Thoracic aorta (tissue), 2 donors: ENCODE measurements around the gene MYO1A. TPM values are rescaled to one million over a fixed set of nuclear protein-coding genes. Genes with fewer than 3 reads are reported as not detected.

Experiments
- ATAC-seq: fragments of 150-250 bp; one replicate; pipeline ENCODE4 v1.8.0; 2017; ENCODE audit warnings: low read depth; ENCODE audit not compliant: insufficient number of reproducible peaks, low FRiP score
- DNase-seq: peaks from one replicate; pipeline ENCODE4 v3.0.0-alpha.2; 2020; ENCODE audit warnings: low spot score
- H3K27ac ChIP-seq, 2 donors: fragments of 200-600 bp; sonication (generic); 1 replicate in 1 of 2; 2 replicates in 1 of 2; pipeline ENCODE4 v1.5.1; 2016; ENCODE audit warnings: mild to moderate bottlenecking in 2 of 2, moderate library complexity in 2 of 2
- H3K27me3 ChIP-seq: fragments of 200-600 bp; sonication (generic); replicated peaks from 2 replicates; pipeline ENCODE4 v1.6.0; 2016; ENCODE audit warnings: mild to moderate bottlenecking; ENCODE audit not compliant: insufficient read depth
- H3K36me3 ChIP-seq: fragments of 200-600 bp; sonication (generic); one replicate; pipeline ENCODE4 v1.5.1; 2016
- H3K4me1 ChIP-seq, 2 donors: fragments of 200-600 bp; sonication (generic); 1 replicate in 1 of 2; 2 replicates in 1 of 2; pipeline versions ENCODE4 v1.5.1 to v1.6.0; 2016; ENCODE audit warnings: low read depth in 2 of 2, mild to moderate bottlenecking in 1 of 2; ENCODE audit not compliant: control insufficient read depth in 1 of 2
- H3K4me3 ChIP-seq: fragments of 200-600 bp; sonication (generic); 2 replicates; pipeline ENCODE4 v1.5.1; 2016; ENCODE audit warnings: mild to moderate bottlenecking
- H3K9me3 ChIP-seq: fragments of 200-600 bp; sonication (generic); 2 replicates; pipeline ENCODE4 v1.5.1; 2016
- total RNA-seq, 2 donors: library from RNA; depleted of rRNA; stranded (reverse); fragments of >200 nt; gene quantifications; one replicate each; pipeline versions ENCODE4 v1.1.0 to v1.2.3, GENCODE V29; 2016
- TF ChIP-seq, protein P1 (sequence below): fragments of 200-600 bp; sonication (generic); IDR thresholded peaks from one replicate; pipeline ENCODE4 v1.5.1; 2019; ENCODE audit warnings: antibody characterized with exemption

Gene MYO1A
- 1 to 10 TPM; 1.7 to 2.2 TPM for total RNA-seq

DNA sequence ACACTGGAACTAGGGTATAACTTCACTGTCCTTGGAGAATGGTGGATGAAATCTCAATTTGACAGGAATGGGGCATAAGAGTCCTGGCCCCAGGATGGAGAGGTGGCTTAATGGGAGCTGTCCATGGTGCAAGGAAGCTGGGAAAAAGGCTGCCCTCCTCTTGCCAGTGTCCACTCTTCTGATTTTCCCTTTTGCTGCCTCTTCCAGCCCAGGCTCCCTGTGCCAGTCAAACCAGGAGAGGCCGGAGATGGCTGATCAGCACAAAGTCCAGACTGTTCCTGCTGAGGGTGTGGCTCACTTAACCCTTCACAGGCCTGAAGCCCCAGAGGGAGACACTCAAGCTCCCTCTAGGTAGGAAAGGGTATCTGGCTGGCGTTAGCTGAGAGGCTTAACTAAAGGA lies at the start of gene MYO1A:
MYO1A (minus strand) TSS at position 240 of the 400 bp plus-strand sequence. CDS start 1,806 bp downstream, outside the sequence.
- no peaks in the 10 kb centered on the region for H3K27me3 ChIP-seq
- DNase-seq (no peak), ATAC-seq (no peak)
- TF ChIP-seq, protein P1, sequence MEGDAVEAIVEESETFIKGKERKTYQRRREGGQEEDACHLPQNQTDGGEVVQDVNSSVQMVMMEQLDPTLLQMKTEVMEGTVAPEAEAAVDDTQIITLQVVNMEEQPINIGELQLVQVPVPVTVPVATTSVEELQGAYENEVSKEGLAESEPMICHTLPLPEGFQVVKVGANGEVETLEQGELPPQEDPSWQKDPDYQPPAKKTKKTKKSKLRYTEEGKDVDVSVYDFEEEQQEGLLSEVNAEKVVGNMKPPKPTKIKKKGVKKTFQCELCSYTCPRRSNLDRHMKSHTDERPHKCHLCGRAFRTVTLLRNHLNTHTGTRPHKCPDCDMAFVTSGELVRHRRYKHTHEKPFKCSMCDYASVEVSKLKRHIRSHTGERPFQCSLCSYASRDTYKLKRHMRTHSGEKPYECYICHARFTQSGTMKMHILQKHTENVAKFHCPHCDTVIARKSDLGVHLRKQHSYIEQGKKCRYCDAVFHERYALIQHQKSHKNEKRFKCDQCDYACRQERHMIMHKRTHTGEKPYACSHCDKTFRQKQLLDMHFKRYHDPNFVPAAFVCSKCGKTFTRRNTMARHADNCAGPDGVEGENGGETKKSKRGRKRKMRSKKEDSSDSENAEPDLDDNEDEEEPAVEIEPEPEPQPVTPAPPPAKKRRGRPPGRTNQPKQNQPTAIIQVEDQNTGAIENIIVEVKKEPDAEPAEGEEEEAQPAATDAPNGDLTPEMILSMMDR = no peak
- no peak within 1 kb of the TSS for H3K4me3 ChIP-seq
- no peaks in the 10 kb centered on the region for H3K4me1 ChIP-seq
- no peak within 1 kb of the TSS for H3K27ac ChIP-seq
- no peaks in the 10 kb centered on the region for H3K36me3 ChIP-seq
- no peaks in the 10 kb centered on the region for H3K9me3 ChIP-seq

DNA sequence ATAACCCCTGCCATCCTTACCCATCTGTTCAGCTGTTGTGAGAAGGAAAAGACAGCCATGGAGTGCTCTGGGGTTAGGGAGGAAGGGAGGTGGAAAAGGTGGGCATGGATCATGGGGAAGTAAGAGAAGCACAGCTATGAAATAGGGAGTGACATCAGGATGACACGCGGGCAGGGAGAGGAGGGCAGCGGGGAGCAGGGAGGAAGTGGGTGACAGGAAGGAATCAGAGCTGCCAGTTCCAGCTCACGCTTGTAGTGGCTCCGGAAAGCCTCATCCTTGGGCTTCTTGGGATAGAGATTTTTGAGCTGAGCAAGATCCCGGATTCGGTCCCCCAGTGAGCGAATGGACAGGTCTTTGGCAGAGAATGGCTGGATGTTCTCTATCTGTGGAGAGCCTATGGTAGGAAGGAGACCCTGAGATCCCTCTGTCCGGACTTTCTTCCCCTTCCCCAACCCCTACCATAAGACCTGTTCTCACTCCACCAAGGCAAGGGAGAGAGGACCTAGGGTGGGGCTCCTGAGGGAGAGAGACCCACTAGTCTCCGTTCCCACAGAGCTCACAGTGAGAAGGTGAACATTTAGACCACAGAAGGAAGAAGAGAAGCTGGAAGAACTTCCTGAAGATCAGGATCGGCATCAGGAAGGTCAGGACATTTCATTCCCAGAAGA lies 49.3 kb upstream of the MYO1A start:
- Histone ChIP-seq H3K27ac (no peak overlapping the region), H3K4me3 (no peak overlapping the region), H3K4me1 (peaks cover 3 to 10% of the 10 kb centered on the region in 2 donors), H3K27me3 (no peaks in the 10 kb centered on the region), H3K36me3 (peaks cover 59% of the 10 kb centered on the region), H3K9me3 (no peaks in the 10 kb centered on the region)
- TF ChIP-seq, protein P1 = no peak
- DNase-seq (no peak), ATAC-seq (no peak)

DNA sequence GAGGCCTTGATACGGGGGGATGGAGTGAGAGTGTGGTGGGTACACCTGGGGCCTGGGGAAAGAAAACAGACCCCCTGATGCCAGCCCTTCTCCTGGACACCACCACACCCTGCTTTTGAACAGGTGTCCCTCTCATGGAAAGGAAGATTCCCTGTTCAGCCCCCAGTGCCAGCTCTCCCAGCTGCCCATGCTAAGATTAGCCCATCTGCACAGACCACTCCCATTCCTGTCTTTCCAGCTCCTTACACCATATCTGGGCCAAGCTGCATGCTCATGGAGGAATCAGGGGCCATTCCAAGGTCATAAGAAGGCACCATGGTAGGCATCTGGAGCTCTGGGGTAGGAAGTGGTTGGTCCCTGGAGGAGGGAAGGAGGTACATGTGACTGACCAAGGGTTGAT lies 48.6 kb upstream of the MYO1A start:
- no peak for DNase-seq

DNA sequence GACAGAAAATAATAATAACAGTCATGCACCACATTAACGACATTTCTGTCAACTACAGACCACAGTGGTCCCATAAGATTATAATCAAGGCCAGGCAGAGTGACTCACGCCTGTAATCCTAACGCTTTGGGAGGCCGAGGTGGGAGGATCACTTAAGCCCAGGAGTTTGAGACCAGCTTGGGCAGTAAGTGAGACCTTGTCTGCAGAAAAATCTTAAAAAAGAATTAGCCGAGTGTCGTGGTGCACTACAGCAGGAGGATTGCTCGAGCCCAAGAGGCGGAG lies 47.6 kb upstream of the MYO1A start:
- H3K27me3 ChIP-seq = no peaks in the 10 kb centered on the region
- TF ChIP-seq, protein P1 = no peak
- no peaks in the 10 kb centered on the region for H3K9me3 ChIP-seq
- no peak overlapping the region for H3K27ac ChIP-seq
- ATAC-seq = no peak
- H3K4me1 ChIP-seq = peaks cover 16 to 27% of the 10 kb centered on the region in 2 donors
- H3K36me3 ChIP-seq = peaks cover 60% of the 10 kb centered on the region
- H3K4me3 ChIP-seq = no peak overlapping the region
- DNase-seq = no peak

More for the DNA sequence above, 48.6 kb upstream of the MYO1A start:
- H3K27me3 ChIP-seq = no peaks in the 10 kb centered on the region
- H3K4me1 ChIP-seq = peaks cover 7 to 17% of the 10 kb centered on the region in 2 donors
- H3K9me3 ChIP-seq = no peaks in the 10 kb centered on the region
- H3K36me3 ChIP-seq = peaks cover 57% of the 10 kb centered on the region
- ATAC-seq = no peak
- TF ChIP-seq, protein P1 = no peak
- H3K4me3 ChIP-seq = no peak overlapping the region
- H3K27ac ChIP-seq = no peak overlapping the region

DNA sequence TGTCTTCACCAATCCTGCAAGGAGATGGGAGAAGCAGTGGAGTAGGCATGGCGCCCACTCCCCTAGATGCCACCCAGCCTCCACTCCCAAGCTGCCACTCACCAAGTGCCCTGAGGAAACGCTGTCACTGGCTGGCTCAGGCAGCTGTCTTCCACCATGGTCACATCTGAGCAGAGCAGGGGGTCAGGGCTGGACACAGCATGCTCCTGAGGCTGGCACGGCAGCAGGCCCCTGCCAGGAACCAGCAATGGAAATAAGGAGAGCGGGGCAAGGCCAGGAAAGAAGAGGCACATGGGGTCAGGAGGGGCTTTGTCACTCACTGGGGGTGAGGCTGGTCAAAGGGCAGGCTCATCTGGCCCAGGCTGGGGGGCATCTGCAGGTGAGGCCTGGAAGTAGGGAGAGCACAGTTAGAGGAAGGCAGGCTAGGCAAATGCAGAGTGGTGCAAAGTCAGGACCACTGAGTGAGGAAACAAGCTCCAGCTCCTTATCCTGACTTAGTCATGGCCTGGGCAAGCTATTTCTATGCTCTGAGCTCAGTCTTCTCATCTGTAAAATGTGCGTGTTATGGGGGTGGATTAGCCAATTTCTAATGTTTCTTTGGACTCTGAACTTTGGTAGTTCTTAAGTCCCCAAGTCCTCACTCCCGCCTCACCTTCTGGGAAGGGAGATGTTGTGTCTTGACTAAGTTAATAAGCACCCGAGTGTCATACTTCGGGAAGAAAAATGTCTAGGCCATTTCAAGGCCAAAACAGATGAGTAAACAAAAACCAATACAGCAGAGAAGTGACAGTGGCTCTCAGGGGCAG lies 47.0 kb upstream of the MYO1A start:
- DNase-seq = no peak
- peaks cover 60% of the 10 kb centered on the region for H3K36me3 ChIP-seq
- H3K9me3 ChIP-seq = no peaks in the 10 kb centered on the region
- no peaks in the 10 kb centered on the region for H3K27me3 ChIP-seq
- TF ChIP-seq, protein P1 = no peak
- peak overlapping the region in 1 of 2 donors; percentile 37 for H3K27ac ChIP-seq
- peaks cover 20 to 33% of the 10 kb centered on the region in 2 donors for H3K4me1 ChIP-seq
- no peak for ATAC-seq
- H3K4me3 ChIP-seq = no peak overlapping the region
